COLO668 (cell line): ENCODE data around the gene ASPHD2.

ENCODE experiments used
- DNase-seq: peaks from one replicate; lab custom pipeline; 2025; ENCODE audit not compliant: unreplicated experiment; lab: John Stamatoyannopoulos, UW

ASPHD2 gene

DNA sequence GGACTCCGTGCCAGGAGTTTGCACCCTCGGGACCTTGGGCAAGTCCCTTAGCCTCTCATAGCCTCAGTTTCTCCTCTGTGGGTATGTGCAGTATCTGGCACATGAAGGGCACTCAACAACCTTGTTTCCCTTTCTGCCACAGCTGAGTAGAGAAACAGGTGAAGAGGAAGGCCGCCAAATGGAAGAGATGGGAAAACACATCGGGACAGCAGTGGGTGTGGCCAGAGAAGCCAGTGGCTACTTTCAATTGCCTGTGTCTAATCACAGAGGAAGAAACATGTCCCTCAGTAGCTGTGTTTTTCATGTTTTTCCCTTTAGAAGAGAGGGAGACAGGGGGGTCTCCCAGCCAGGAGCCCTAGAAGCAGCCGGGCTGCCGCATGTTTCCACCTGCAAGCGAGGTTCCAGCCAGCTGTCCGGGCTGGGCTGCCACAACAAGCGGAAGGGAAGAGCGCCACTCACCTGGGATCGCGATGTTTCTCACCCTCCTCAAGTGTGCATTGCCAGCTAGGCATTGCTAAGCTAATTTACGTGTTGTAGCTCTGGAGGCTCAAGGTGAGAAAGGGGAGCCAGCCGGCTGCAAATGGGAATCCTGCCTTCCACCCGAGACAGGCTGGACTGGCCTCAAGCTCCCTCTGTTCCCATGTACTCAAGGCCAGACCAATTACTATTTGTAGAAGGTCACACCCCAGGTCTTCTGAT, 16.7 kb downstream of the ASPHD2 start:
- no peak for DNase-seq

DNA sequence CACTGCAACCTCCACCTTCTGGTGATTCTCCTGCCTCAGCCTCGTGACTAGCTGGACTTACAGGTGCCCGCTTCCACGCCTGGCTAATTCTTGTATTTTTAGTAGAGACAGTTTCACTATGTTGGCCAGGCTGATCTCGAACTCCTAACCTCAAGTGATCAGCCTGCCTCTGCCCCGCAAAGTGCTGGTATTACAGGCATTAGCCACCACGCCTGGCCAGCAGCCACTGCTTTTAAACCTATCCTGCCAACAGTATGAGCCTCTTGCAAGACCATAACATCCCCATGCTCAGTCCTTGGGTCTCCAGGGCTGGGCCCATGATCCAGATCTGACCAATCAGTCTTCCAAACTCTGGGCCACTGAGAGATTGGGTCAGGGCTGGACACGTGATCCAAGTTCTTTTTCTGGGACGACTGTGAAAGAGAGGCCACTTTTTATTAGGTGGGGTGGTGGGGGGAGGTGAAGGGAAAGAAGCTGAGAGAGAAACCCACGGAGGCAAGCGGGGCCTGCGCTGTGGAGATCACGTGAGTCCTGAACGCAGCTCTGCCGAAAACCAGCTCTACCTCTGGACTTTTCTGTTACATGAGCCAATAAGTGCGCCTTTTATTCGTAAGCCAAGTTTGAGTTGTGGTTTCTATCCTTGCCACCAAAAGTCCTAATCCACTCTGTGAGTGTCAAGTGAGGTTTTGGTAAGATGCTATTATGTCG, 17.9 kb downstream of the ASPHD2 start:
- DNase-seq = no peak

DNA sequence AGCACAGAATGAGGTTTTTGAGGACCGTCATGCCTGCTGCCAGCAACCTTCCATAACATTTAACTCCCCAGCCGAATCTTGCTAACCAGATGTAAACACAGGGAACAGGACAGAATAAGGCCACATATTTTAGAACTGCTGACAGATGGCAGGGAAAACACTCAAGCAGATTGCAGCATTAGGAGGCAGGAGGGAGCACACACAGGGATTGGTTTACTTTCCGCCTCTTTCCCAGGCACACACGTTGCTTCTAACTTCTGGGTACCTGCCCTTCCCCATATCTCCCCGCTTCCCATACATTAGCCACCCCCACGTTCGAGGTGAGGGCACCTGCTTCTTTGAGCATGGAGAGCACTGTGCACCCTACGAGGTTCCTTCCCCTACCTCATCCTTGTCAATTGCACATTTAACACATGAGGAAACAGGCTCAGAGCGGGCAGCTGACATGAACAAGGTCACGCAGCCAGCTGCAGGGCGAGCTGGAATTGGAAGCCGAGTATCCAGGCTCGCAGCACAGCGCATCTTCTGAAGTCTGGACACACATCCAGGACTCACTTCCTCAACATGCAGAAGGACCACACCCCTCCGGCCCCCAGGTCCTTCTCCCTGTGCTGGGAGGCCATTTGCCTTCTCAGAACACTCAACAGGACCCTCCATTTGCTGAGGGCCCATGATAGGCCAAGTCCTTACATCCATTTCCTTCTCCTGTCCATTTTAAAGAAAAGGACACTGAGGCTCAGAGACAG, 18.7 kb downstream of the ASPHD2 start:
- DNase-seq = no peak

DNA sequence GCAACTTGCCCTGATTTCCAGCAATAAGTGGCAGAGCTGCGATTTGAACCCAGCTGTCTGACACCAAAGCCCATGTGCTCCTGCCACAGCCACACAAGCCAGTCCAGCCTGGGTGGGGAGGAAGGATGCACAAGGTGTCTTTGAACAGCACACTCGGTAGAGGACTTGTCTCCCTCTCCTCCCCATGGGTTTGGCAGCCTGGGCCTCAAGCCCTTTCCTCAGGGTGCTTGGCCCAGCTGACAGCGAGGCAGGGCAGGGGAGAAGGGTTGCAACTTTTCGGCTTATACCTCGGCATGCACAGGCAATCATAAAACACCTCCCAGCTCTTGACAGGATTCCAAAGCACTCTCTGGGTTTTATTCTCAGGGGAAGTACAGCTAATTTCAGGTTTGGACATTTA, 19.3 kb downstream of the ASPHD2 start:
- DNase-seq = no peak

DNA sequence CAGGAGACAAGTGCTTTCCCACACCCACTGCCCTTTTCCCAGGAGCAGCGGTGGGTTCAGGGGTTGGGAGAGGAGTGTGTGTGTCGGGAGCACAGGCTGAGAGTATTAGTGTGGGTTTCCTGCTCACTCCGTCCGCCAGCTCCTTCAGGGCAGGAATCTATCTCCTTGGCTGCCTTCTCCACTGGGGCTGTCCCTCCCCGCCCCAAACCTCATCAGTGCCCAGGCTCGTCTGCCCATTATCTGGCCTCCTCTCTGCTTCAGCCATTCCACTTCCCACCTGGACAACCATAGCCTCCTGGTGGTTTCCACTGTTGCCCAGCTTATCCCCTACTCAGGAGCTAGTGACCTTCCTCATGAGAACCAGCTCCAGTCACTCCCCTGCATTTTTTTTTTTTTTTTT, 19.9 kb downstream of the ASPHD2 start:
- no peak for DNase-seq

DNA sequence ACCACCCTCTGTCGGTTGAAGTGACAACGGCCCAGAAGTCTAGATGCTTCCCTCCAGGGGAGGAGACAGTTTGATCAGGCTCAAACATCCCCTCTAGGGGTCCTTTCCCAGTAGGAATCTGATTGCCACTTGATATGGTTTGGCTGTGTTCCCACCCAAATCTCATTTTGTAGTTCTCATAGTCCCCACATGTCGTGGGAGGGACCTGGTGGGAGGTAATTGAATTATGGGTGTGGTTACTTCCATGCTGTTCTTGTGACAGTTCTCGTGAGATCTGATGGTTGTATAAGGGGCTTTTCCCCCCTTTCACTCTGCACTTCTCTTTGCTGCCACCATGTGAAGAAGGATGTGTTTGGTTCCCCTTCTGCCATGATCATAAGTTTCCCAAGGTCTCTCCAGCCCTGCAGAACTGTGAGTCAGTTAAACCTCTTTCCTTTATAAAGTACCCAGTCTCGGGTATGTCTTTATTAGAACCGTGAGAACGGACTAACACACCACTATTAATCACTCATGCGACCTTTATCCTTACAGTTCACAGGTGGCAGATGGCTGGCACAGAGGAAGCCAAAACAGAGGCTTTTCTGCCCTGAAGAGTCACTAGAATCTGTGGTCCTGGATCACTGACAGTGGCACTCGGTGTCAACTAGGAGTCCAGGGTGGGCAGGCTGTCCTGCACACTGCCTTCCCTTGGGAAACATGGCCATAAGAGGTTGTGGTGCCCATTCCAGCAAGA, 21.6 kb downstream of the ASPHD2 start:
- DNase-seq = no peak

DNA sequence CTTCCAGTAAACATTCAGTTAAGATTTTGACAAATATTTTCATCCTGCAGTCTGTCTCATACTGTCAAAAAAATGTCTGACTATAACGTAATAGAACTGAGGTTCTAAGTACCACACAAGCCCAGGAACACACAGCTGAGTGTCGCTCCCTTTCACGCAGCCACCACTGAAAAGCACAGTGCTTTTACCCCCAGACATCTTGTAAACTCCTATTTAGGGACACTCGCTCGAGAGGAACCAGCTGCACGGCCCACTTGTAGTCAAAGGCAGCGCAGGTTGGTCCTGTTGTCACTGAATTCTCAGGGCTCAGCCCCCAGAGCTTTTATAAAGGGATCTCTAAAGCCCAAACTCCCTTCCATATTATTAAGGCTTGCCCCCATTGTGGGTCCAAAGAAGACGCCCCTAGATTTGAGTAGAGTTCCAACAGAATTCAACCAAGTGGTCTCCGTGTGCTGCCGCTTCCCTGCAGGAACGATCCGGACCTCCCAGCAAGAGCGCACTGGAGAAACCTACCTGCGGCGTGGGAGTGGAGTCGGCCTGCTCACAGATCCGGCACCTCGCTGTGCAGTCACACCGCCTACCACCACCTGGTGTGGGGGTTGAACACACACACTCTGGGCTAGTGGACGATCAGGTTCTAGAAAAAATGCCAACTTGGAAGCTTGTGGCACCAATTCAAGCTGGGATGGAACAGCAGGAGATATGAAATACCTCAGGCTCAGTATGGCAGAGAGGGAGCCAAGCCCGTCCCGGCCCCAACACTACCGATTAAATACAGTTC, 23.4 kb downstream of the ASPHD2 start:
- no peak for DNase-seq

DNA sequence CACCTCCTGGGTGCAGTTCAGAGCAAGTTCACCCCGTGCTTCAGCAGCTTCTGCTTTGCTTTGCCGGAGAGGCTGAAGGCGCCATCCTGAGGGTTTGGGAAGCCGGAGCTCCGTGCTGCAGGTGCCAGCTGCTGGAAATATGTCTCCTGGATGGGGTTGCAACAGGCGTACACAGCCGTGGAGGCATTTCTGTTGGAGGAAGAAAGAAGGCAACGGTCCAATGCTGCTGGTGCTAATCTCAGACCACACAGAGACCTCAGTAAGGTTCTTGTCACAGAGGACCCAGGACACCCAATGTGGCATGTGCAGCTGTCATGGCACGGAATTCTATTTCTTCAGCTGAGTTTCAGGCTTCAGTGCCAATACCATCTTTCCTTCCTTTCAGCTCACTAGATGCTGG, 24.2 kb downstream of the ASPHD2 start:
- no peak for DNase-seq

DNA sequence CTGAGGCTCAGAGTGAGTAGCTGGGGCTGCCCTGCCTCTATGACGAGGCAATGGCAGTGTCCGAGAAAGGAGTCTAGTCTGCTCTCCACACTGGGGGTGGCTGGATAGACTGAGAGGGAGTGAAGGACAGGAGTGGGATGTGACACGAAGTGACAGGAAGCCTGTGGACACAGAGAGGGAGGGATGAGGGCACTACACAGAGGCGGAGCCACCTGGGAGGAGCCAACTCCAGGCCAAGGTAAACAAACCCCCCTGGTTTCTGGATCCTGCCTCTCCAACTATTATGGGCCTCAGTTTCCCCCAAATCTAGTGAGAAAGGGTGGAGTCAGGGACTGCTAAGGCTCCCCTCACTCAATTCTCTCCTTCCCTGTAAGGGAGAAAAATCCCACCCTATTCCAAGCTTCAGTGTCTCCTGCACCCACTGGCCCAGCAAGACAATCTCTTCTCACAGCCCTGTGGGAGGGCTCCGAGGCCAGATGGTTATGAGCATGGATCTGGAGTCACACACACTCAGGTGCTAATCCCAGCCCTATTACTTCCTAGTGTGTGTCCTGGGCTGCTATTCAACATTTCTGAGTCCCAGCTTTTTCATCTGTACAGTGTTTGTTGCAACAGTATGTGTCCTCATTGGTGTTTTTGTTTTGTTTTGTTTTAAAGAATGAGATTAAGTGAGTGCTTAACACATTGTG, 24.9 kb downstream of the ASPHD2 start:
- DNase-seq = no peak

DNA sequence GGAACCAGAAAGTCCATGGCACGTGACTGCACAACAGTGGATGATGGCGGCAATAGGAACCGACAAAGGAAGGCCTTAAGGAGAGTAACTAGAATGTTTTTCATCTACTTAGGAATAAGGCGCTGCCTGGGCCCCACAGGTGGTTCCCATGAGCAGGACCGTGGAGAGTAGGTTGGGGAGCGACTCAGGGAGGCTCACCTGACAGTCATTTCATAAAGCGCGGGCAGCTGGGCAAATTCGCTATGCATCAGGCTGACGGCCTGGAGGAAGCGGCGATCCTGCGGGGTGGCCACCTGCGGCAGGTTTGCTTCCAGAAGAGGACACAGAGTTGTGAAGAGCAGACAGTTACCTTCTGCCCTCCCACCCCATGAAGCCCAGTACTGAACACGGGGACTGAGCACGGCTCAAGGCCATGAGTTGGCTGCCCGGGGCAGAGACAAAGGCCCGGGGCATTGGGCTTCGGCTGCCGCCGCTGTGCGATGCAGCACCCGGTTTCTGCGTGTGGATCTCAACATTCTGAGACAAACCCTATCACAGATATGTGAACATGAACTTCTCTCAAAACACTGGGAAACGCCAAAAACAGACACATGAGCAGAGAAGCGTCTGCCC, 28.7 kb downstream of the ASPHD2 start:
- DNase-seq = no peak

DNA sequence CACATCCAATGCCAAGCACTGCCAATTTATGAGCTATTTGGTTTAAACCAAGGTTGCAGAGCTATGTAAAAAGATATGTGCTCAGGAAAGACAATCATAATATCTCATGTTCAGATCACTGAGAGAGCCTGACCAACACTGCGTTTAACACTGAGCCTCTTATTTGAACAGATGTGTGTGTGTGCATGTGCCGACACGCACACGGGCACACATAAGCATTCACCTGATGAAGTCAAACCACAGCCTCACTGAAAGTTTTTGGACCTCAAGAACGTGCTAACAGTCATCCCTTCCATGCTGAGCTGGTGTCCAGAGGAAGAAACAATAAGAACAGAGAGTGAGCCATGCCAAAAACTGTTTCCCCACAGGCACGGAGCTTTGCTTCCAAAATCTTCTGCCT, 31.1 kb downstream of the ASPHD2 start:
- DNase-seq = no peak

DNA sequence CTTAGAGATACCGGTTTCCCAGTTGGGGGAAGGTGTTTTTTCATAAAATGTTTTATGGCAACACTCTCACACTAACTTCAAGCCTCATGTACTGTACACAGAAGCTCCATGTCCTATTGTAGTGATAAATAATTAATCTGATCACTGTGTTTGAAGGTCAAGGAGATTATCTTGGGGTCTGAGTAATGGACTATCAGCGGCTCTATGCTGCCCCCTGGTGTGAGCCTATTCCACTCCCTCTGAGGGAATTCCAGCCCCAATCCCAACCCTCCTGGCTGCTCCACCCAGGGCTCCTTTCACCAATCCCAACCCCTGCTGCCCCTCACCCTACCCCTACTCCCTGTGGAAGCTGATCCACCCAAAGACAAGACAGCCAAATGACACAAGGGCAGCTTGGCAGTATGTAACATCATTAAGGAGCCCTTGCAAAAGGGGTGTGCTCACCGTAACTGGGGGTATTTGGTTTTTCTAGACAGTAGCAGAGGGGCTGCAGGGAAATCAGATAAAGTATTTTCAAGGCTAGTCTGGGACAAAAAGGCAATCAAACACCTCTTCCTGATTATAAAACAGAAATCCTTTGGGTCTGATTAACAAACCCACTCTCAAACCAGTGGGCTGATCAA, 32.2 kb downstream of the ASPHD2 start:
- DNase-seq = peak; percentile 64

DNA sequence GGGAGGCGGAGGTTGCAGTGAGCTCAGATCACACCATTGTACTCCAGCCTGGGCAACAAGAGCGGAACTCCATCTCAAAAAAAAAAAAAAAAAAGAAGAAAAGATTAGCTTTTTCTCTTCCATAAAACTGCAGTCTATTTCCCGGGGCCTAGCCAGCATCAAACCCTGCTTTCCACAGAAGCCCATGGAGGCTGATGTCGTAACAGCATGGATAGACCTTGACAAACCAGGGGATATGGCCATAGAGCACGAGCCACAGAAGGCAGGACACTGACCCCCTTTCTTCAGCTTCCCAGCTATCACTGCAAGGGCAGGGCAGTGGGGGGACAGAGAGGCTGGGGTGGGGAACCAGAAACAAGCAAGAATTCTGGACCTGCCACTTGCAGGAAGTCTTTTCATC, 33.0 kb downstream of the ASPHD2 start:
- DNase-seq = no peak

DNA sequence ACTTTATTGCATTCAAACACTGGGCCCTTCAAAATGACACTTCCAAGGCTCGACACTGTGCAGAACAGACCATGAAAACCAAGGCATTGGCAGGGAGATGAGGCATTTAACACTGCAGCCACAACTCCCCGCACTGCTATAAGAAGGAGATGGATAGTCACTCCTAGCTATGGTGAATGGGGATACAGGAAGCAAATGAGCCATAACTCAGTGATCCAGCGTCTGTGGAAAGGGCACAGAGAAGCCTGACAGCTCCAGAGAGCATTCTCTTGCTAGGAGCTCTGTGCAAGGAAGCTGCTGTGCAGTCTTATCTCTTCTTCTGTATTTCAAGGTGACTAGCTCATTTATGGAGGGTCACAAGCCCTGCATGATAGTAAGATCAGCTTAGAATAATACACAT, 33.6 kb downstream of the ASPHD2 start:
- DNase-seq = no peak

DNA sequence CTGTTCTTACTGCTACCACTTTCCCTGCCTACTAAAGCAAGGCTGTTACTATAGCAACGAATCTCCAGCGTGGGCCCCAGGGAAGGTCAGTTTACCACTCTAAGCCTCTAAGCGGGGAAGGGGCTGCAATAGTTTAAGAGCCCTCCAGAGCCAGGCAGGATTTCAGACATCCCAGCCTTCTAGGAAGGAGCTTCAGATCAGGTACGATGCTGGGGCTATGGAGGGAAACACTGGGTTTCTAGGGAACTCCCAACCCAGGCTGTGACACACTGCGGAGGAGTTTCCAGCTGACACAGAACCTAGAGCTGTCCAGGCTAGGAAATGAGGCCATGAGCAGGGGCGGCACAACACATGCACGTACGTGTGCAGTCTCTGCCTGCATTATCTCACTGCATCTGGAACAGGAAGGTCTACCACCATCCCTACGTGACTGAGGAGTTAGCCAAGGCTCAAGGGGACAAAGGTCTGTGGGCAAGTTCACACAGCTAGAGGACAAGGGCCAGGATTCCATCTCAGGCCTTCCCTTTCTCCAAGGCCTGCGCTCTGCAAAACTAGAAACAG, 34.1 kb downstream of the ASPHD2 start:
- no peak for DNase-seq

DNA sequence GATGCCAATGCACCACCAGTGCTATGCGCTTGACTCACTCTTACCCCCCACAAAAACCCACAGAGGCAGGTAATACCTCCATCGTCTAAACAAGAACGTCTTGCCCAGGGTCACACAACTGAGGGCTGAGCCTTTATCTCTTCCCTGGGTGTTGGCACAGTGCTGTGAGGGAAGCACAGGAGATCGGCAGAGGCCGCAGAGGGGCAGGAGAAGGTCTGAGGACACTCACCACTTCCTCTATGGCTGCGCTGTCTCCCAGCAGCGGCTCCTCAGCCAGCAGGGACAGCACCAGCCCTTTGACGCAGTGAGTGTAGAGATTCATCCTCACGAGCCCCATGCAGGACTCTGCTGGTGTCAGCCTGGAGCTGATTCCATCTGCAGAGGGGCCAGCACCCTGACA, 34.6 kb downstream of the ASPHD2 start:
- no peak for DNase-seq

DNA sequence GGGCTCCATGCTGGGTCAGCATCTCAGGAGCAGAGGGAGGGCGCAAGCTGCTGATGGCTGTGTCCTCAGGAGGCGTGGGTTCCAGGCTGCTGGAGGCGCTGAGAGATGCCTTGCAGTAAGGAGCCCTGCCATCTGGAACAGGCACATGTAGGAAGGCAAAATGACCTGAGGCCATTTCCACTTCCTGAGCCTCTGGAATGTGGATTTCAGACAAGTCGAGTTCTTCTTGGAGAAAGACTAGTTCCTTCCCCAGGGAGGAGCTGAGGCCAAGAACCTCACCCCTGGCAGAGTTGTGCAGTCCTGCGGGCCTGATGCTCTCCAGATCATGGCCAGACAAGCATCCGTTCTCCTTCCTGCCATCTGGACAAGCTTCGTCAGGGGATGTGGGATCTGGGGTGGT, 35.3 kb downstream of the ASPHD2 start:
- no peak for DNase-seq

DNA sequence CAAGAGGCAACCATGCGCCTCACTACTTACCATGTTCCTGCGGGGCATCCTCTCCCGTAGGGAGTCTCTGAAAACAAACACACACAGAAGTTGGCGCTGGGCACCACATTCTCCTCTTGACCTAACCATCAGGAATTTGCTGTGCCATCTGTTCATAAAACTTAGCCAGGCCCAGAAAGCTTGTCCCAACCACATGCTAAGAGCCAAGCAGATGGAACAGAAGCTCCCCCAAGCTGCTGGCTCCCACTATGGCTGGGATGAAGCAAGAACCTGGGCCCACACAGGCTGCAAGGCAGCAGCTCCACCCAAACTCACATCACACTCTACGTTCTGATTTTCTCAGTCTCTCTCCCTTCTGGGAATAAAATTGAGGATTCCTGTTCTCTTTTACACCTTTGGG, 37.1 kb downstream of the ASPHD2 start:
- DNase-seq = no peak

DNA sequence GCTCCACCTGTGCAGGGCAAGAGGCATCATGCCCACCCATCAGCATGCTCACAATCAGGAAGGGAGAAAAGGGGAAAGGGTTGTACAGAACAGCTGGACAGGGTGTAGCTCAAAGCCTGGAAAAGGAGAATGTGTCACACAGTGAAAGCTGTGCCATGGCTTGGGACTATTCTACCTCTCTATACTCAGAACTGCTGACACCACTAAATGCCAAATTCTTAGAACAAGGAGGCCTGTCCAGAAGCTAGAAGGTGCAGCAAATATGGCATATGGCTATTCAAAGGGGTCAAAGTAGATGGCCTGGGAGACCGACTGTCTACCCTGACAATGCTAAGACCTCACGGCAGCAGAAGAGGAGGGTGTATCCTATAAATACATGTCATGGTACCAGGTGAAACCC, 41.7 kb downstream of the ASPHD2 start:
- no peak for DNase-seq
